HG03025 (cell line): ENCODE data around the gene KRTAP4-6.
"Not testable (repeated sequence)": the region's sequence is repeated elsewhere in the genome, so short reads cannot be mapped to it uniquely, and the experiment has no call there.

ENCODE experiments used
- ATAC-seq: cut with Tn5 transposase; IDR thresholded peaks from one replicate; pipeline ENCODE4 v1.9.1; 2021; ENCODE audit warnings: mild to moderate bottlenecking, moderate library complexity; ENCODE audit not compliant: unreplicated experiment, low FRiP score

The KRTAP4-6 gene

GRCh38 chr17:41140360-41141131, at the start of gene KRTAP4-6:
Gene KRTAP4-6, minus strand, starts transcription at chr17:41140544. Its CDS starts 57 bp downstream, at chr17:41140487.
- ATAC-seq: no peak

- ATAC-seq: not testable (repeated sequence)
Observed at GRCh38 chr17:41189837-41190318, 49.5 kb upstream of the KRTAP4-6 start, which contains the start of gene KRTAP9-1. Gene KRTAP9-1, plus strand, starts transcription at chr17:41189887. Its CDS starts 0 bp downstream, at chr17:41189887.

DNA sequence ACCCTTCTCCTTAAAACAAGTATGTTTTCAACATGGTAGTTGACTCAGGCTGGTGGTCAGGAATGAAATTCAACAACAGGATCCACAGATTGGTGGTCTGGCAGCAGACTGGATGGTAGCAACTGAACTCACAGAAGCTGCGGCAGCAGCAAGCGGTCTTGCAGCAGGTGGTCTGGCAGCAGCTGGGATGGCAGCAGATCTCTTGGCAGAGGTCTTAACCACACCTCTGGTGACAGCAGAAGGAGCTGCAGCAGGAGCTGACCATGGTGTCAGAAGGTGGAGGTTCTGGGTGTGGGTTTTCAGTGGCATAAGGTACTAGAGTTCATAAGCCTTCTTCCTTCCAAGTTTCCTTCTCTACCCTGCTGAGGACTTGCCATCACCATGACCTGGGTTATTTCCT, 46.5 kb upstream of the KRTAP4-6 start:
- ATAC-seq: no peak

GRCh38 chr17:41185001-41185400, 44.7 kb upstream of the KRTAP4-6 start:
- no peak for ATAC-seq

- no peak for ATAC-seq
Observed at GRCh38 chr17:41184480-41184961, 44.2 kb upstream of the KRTAP4-6 start, which contains the start of gene KRTAP4-1. Gene KRTAP4-1, minus strand, starts transcription at chr17:41184911. Its CDS starts 57 bp downstream, at chr17:41184854.

DNA sequence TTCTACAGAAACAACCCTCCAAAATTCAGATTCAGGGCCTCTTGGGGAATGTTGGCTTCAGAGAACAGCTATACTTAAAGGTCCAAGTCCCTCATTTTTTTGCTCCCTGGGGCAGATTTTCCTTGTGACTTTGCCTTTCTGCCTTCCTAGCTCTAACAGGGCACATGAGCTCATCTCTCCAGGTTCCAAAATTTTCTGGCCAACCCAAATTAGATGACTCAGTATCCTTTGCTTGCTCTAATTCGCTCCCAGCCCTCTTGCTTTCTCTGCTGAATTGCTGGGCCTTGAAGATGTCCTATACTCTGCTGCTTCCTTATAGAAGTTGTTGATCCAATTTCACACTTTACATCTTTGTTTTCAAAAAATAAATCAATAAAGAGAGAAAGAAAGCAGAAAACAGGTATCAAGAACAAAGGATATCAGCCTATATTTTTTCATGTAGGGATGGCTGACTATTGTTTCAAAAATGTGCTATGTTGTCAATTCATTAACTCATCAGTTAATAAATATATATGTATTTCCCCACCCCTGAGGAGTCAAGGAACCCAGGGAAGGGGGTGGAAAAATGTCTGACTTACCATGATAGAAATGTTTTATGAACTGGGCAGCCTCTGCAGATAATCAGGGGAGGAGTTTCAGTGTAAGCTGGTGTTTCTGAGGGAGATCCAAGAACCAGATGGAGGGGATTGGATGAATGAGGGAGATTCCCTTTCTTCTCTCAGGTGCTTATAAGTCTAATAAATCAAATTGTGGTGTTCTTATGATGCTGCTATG, 38.7 kb upstream of the KRTAP4-6 start:
- no peak for ATAC-seq

DNA sequence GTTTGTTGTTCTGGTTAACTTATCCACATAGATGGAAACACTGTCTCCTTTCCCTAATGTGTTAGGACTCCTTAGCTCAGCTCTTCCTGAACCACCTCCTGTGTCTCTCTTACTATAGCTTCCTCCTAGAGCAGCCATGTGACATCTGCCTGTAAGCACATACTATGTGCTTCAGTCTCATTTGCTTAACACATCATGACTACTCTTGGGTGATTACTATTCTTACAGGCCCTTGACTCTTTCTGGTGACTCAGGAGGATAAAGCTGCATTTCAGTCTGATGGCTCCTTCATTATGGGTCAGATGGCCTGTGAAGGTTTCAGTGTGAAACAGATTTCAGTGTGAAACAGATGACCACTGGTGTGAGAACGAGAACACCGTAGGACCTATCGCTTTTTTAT, 38.0 kb upstream of the KRTAP4-6 start:
- ATAC-seq: no peak

DNA sequence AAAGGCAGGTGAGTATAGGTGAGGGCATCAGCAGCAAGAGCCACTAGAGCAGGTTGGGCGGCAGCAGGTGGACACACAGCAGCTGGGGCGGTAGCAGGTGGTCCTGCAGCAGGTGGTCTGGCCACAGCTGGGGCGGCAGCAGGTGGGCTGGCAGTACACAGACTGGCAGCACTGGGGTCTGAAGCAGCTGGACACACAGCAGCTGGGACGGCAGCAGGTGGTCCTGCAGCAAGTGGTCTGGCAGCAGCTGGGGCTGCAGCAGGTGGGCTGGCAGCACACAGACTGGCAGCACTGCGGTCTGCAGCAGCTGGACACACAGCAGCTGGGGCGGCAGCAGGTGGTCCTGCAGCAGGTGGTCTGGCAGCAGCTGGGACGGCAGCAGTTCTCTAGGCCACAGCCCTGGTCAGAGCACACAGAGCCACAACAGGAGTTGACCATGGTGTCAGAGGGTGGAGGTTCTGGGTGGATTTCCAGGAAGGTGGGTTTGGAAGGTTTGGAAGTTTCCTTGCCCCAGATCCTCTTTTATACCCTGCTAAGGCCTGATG, 37.5 kb upstream of the KRTAP4-6 start, which contains the start of gene KRTAP4-2:
TSS of gene KRTAP4-2 (minus strand) at position 495 of the 545 bp plus-strand sequence. CDS start at position 438, 57 bp downstream.
- no peak for ATAC-seq

DNA sequence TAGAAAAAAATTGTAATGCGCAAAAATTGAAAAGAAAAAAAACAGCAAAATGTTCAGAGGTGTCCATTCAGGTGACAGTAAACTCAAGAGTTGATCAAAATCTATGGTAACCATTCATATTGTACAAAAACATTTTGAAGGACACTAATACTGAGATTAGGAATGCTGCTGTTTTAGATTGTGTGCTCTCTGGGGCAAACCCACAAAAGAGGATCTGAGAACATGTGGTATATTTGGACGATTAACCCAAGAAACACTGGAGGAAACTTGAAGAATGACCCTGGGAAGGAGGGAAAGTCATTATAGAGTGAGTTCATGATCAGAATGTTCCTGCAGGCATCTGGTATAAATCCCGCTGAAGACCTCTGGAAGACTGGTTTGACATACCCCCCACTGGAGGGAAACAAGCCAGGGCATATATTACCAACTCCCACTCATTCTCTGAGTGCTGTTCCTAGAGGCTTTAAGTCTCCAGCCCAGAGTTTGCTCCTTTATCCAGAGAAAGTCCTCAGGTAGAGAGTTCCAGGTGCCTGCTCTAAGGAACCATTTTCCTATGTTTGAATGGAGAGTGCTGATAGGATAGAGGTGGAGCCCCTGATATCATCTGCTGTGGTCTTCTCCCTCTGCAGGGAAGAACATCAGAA, 36.5 kb upstream of the KRTAP4-6 start:
- no peak for ATAC-seq

DNA sequence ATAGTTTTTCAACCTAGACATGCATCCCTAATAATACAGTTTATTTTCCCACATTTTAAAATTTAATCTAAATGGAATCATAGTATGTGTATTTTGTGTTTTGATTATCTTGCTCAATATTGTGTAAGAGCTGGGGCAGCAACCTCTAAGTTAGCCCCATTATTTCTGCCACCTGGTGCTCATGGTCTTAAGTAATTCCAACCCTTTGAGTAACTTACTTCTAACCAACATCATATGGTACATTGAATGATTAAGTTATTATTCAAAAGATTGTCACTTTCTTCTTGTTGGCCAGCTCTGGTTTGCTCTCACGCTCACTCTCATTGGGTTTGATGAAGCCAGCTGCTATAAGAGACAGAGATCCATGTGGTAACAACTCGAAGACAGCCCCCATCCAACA, 31.5 kb upstream of the KRTAP4-6 start:
- ATAC-seq: no peak

DNA sequence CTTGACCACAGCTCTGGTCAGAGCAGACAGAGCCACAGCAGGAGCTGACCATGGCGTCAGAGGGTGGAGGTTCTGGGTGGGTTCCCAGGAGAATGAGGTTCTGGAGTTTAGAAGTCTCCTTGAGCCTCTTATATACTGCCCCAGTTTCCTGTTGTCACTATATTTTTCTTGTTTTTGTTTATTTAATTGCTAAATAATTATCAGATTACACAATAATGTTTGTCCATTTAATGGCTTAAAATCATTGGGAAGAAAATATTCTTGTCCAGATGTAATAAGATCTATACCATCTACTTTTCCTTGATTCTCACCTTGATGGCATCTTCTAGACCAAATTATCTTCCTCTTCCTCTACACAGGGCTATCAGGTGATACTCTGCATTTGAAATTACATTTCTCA, 27.8 kb upstream of the KRTAP4-6 start, which contains the start of gene KRTAP4-3:
TSS of gene KRTAP4-3 (minus strand) at position 101 of the 400 bp plus-strand sequence. CDS start at position 52, 49 bp downstream.
- ATAC-seq: no peak

- no peak for ATAC-seq
Observed at GRCh38 chr17:41167561-41167960, 27.2 kb upstream of the KRTAP4-6 start.

GRCh38 chr17:41163828-41164227, 23.5 kb upstream of the KRTAP4-6 start:
- no peak for ATAC-seq

GRCh38 chr17:41160648-41161047, 20.3 kb upstream of the KRTAP4-6 start, which contains the start of gene KRTAP4-4:
Gene KRTAP4-4, minus strand, starts transcription at chr17:41160748. Its CDS starts 57 bp downstream, at chr17:41160691.
- ATAC-seq: no peak

GRCh38 chr17:41160190-41160589, 19.8 kb upstream of the KRTAP4-6 start:
- not testable (repeated sequence) for ATAC-seq

DNA sequence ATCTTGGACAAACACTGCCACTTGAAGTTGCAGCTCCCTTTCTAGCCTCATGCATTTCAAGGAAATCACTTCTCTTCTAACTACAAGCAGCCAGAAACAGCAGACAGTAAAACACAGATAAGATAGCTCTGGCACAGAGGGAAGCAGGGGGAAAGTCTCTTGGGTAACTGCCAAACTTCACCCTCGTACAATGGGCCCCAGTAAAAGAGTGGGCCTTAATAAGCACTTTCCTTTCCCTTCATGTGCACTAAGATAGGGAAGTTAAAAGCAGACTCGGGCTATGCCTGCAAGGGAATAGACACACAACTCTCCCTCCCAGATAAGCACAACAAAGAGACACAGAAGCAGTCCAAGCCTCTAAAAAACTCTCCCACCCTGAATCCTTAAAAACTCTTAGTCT, 13.5 kb upstream of the KRTAP4-6 start:
- no peak for ATAC-seq

GRCh38 chr17:41151525-41151924, 11.2 kb upstream of the KRTAP4-6 start:
- no peak for ATAC-seq

- no peak for ATAC-seq
Observed at GRCh38 chr17:41150026-41150425, 9.7 kb upstream of the KRTAP4-6 start.

- ATAC-seq: no peak
Observed at GRCh38 chr17:41149652-41149985, 9.3 kb upstream of the KRTAP4-6 start, which contains the start of gene KRTAP4-5. Gene KRTAP4-5, minus strand, starts transcription at chr17:41149825. Its CDS starts 58 bp downstream, at chr17:41149767.
